HTERT RPE-1 (cell line): Measurements from ENCODE around the gene SLC1A7.

Source experiments
- in situ Hi-C: fragments of 300-500 bp; cut with MboI; formaldehyde crosslinking; loops from 4 replicates; pipeline ENCODE4 v1.14.3; 2020; ENCODE audit warnings: low sequenced_read_pairs

SLC1A7 gene

GRCh38 chr1:53093451-53093754 lies 49.0 kb downstream of the SLC1A7 start:
- in situ Hi-C loops, result no loop called here

- in situ Hi-C loops, result no loop called here
Measured at GRCh38 chr1:53092659-53093450, 49.6 kb downstream of the SLC1A7 start.

GRCh38 chr1:53091841-53092645 lies 50.4 kb downstream of the SLC1A7 start:
- in situ Hi-C loops, result no loop called here

- in situ Hi-C loops, result no loop called here
Measured at GRCh38 chr1:53090227-53091147, 52.0 kb downstream of the SLC1A7 start.

GRCh38 chr1:53089478-53090226 lies 52.8 kb downstream of the SLC1A7 start:
- in situ Hi-C loops, result no loop called here

- in situ Hi-C loops, result no loop called here
Measured at GRCh38 chr1:53088616-53089300, 53.7 kb downstream of the SLC1A7 start.

- in situ Hi-C loops, result no loop called here
Measured at GRCh38 chr1:53087332-53088285, 54.8 kb downstream of the SLC1A7 start.

- in situ Hi-C loops, result no loop called here
Measured at GRCh38 chr1:53086491-53087070, 55.9 kb downstream of the SLC1A7 start.

- in situ Hi-C loops, result no loop called here
Measured at GRCh38 chr1:53085405-53085804, 57.0 kb downstream of the SLC1A7 start.

- in situ Hi-C loops, result no loop called here
Measured at GRCh38 chr1:53084589-53084971, 57.9 kb downstream of the SLC1A7 start.

GRCh38 chr1:53083636-53084588 lies 58.5 kb downstream of the SLC1A7 start:
- in situ Hi-C loops, result no loop called here

- in situ Hi-C loops, result no loop called here
Measured at GRCh38 chr1:53082826-53083455, 59.5 kb downstream of the SLC1A7 start.

GRCh38 chr1:53081384-53082066 lies 60.9 kb downstream of the SLC1A7 start:
- in situ Hi-C loops, result no loop called here

- in situ Hi-C loops, result no loop called here
Measured at GRCh38 chr1:53080769-53081168, 61.7 kb downstream of the SLC1A7 start.

- in situ Hi-C loops, result no loop called here
Measured at GRCh38 chr1:53080041-53080440, 62.4 kb downstream of the SLC1A7 start.

- in situ Hi-C loops, result no loop called here
Measured at GRCh38 chr1:53079251-53079650, 63.2 kb downstream of the SLC1A7 start.
